ENCODE data around the gene WDR45.

Gene WDR45

GRCh38 chrX:49041744-49042580 is 37.7 kb downstream of the WDR45 start:
- TF ChIP-seq CTCF (IDR thresholded peaks at IDR 0.05) = no peak

GRCh38 chrX:49040376-49040955 is 39.2 kb downstream of the WDR45 start:
- no peak for TF ChIP-seq CTCF (IDR thresholded peaks at IDR 0.05)

DNA sequence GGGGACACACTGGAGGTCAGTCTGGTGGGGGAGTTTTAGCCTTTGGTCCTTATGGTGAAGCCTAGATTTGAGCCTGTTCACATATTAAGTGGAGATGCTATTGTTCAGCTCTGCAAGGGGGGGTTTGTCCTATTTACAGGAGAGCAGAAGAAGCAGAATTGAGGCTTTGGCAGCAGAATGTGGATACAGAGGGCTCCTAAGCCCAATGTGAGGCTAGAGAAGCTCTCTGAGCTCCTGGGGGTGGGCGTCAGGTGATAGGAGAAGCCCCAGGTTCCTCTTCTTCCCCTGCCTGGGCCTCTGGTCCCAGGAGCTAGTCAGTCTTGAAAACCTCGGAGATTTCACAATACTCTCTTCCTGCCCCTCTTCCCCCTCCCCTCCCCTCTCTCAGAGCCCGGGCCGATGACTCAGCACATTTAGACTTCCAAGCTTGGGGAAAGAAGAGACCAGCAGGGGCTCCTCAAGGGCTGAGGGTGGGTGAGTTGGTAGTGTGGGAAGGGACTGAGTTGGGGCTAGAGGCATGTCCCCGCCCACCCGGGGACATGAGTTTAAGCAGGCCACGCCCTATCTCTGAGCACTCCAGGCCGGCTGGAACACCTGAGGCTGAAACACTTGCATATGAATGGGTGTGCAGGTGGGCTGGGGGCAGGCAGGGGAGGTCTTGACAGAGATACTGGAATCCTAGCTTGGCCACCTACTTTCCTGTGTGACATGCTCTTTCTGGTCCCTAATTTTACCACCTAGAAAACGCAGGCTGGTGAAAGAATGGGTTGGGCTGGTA is 39.9 kb downstream of the WDR45 start:
- TF ChIP-seq CTCF (IDR thresholded peaks at IDR 0.05) = no peak

GRCh38 chrX:49037883-49038475 is 41.7 kb downstream of the WDR45 start:
- TF ChIP-seq CTCF (IDR thresholded peaks at IDR 0.05) = no peak

GRCh38 chrX:49030283-49030682 is 49.4 kb downstream of the WDR45 start:
- TF ChIP-seq CTCF (IDR thresholded peaks at IDR 0.05) = no peak

DNA sequence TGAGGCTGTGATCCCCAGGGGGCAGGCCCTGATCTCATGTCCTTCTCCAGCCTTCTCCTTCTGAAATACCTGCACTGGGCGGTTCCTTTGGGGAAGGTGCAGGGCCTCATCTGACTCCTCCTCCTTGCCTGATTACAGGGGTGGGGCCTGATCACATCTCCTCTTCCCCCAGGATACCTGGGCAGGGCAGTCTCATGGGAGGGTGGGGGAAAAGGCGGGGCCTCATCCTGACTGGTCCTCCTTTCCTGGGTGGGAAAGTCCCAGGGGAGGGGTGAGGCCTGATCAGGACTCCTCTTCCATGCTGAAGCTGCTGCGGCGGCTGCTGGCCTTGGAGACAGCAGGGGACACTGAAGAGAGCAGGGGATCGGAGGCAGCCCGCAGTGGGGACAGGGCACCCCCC is 49.8 kb downstream of the WDR45 start:
- TF ChIP-seq CTCF (IDR thresholded peaks at IDR 0.05) = no peak

Data from LNCAP (cell line).